IMR-90 (cell line): ENCODE measurements around the gene DPPA5. TPM values are rescaled to one million over a fixed set of nuclear protein-coding genes. Genes with fewer than 3 reads are reported as not detected.

ENCODE experiments used
- microRNA-seq, 2 experiments: library from miRNA; stranded (forward) in 1 of 2; unstranded in 1 of 2; fragments of 10-50 nt in 1 of 2; fragments of <30 nt in 1 of 2; gene quantifications in 1 of 2; microRNA quantifications in 1 of 2; one replicate each; pipeline versions ENCODE3 to v1.1.0; 2013 to 2020; ENCODE audit not compliant: insufficient read depth in 1 of 2, insufficient read length in 1 of 2, unreplicated experiment in 1 of 2
- polyA plus RNA-seq, 3 experiments: library from polyadenylated mRNA; depleted of rRNA; stranded (reverse); fragments of >200 nt; gene quantifications; 2 replicates each; pipeline ENCODE4 v1.2.3, GENCODE V29; 2012; ENCODE audit warnings: low replicate concordance in 1 of 3
- small RNA-seq, 5 experiments: library from RNA; depleted of rRNA; stranded (forward); fragments of <200 nt; gene quantifications; one replicate each; pipeline ENCODE3, GENCODE V24; 2012
- total RNA-seq: library from RNA; depleted of rRNA; stranded (reverse); fragments of >200 nt; gene quantifications from 2 replicates; pipeline ENCODE4 v1.2.3, GENCODE V29; 2012; rRNA removed

The DPPA5 gene
- total and polyA plus RNA-seq, 2 of the 4 experiments (the other 2 are of a cell fraction) = not detected

Small RNA genes lying within 50 kb of the gene (microRNA-seq; reads per million reads assigned to microRNA genes)
- not detected for gene RPL39P3 (ENCODE audit: insufficient read depth, insufficient read length)

Small RNA genes lying within 50 kb of the gene (small RNA-seq; reads per million reads assigned to genes)
- gene RPL39P3 = 0 to 7.2 (median 0.07) reads per million in 5 experiments

Other genes starting within 250 kb of the DPPA5 start
- gene KHDC1L, start 128.8 kb downstream of the DPPA5 start, total RNA-seq = 0.18 TPM in 1 of 2 replicates, not detected in the other
- 0.22 and 0.68 TPM in 2 replicates for gene KHDC1L, start 128.8 kb downstream of the DPPA5 start, polyA plus RNA-seq (2012; rRNA removed)
- gene KHDC1, start 91.1 kb downstream of the DPPA5 start, total RNA-seq = 1.6 and 1.7 TPM in 2 replicates
- gene KHDC1, start 91.1 kb downstream of the DPPA5 start, polyA plus RNA-seq (2012; rRNA removed) = 4.1 and 5.5 TPM in 2 replicates
- not detected in 2 replicates for gene KHDC3L, start 8.4 kb upstream of the DPPA5 start, total RNA-seq
- not detected in 2 replicates for gene KHDC3L, start 8.4 kb upstream of the DPPA5 start, polyA plus RNA-seq (2012; rRNA removed)
- not detected in 2 replicates for gene OOEP, start 15.6 kb upstream of the DPPA5 start, total RNA-seq
- gene OOEP, start 15.6 kb upstream of the DPPA5 start, polyA plus RNA-seq (2012; rRNA removed) = not detected in 2 replicates
- gene DDX43, start 40.6 kb upstream of the DPPA5 start, total RNA-seq = under 0.01 TPM in 1 of 2 replicates, not detected in the other
- gene DDX43, start 40.6 kb upstream of the DPPA5 start, polyA plus RNA-seq (2012; rRNA removed) = 0.07 TPM in 1 of 2 replicates, not detected in the other
- gene CGAS, start 98.0 kb upstream of the DPPA5 start, total RNA-seq = 1.6 and 4.2 TPM in 2 replicates
- 1.3 and 1.5 TPM in 2 replicates for gene CGAS, start 98.0 kb upstream of the DPPA5 start, polyA plus RNA-seq (2012; rRNA removed)
- gene MTO1, start 107.5 kb upstream of the DPPA5 start, total RNA-seq = 34.7 and 39.8 TPM in 2 replicates
- gene MTO1, start 107.5 kb upstream of the DPPA5 start, polyA plus RNA-seq (2012; rRNA removed) = 12.7 and 15.0 TPM in 2 replicates
- 28,223 and 30,152 TPM in 2 replicates for gene EEF1A1, start 166.8 kb upstream of the DPPA5 start, total RNA-seq
- gene EEF1A1, start 166.8 kb upstream of the DPPA5 start, polyA plus RNA-seq (2012; rRNA removed) = 11,870 and 14,757 TPM in 2 replicates